Measurements from ENCODE around the gene TMEM30B. TPM values are rescaled to one million over a fixed set of nuclear protein-coding genes. Genes with fewer than 3 reads are reported as not detected.

Gene TMEM30B
- total RNA-seq, 4 donors from 2014 or later: 0.83 to 4.4 (median 3.0) TPM

- H3K27ac ChIP-seq (replicated peaks in 1 of 4): no peak overlapping the region
- H3K4me3 ChIP-seq: no peak overlapping the region
- peak; percentile 1 for DNase-seq (ENCODE audit: extremely low spot score)
- WGBS: 33% methylated on average over 2 of the region's 2 CpGs
- TF ChIP-seq EP300 (IDR thresholded peaks at IDR 0.05) (no peak), CTCF (IDR thresholded peaks at IDR 0.05) (no peak), POLR2AphosphoS5 (IDR thresholded peaks at IDR 0.05) (no peak), POLR2A (IDR thresholded peaks at IDR 0.05; ENCODE audit: low read depth) (no peak)
- no peaks in the 10 kb centered on the region for H3K36me3 ChIP-seq
- H3K27me3 ChIP-seq: no peaks in the 10 kb centered on the region
- peaks cover 0 to 6% (median 0%) of the 10 kb centered on the region in 4 donors for H3K9me3 ChIP-seq
- intact Hi-C loops (cut with DNase I): no loop called here
- peaks cover 0 to 4% (median 0%) of the 10 kb centered on the region in 4 donors for H3K4me1 ChIP-seq
Measured at GRCh38 chr14:61300209-61300608, 19.1 kb upstream of the TMEM30B start.

DNA sequence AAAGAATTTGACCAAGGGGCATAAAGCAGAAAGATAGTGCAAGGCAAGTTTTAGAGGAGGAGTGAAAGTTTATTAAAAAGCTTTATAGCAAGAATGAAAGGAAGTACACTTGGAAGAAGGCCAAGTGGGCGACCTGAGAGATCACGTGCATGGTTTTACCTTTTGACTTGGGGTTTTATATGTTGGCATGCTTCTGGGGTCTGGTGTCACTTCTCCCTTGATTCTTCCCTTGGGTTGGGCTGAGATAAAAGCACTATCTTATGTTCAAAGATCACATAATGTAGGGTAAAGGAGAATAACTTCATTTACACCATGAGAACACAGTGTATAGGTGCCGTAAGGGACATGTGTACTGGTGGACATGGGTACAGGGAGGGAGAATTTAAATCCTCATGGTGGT lies 17.7 kb upstream of the TMEM30B start:
- Histone ChIP-seq H3K27me3 (no peaks in the 10 kb centered on the region), H3K4me1 (peaks cover 0 to 4% (median 0%) of the 10 kb centered on the region in 4 donors), H3K36me3 (no peaks in the 10 kb centered on the region), H3K4me3 (no peak overlapping the region), H3K9me3 (no peaks in the 10 kb centered on the region), H3K27ac (replicated peaks in 1 of 4) (no peak overlapping the region)
- DNase-seq (ENCODE audit: extremely low spot score): peak; percentile 8
- WGBS: 56% methylated on average over 3 of the region's 3 CpGs
- intact Hi-C loops (cut with DNase I): loop anchor here (10.0 kb wide), 2 partner anchors 146 to 536 kb away; no protein-coding TSS in a partner anchor
- TF ChIP-seq POLR2A (IDR thresholded peaks at IDR 0.05; ENCODE audit: low read depth) (no peak), CTCF (IDR thresholded peaks at IDR 0.05) (no peak), POLR2AphosphoS5 (IDR thresholded peaks at IDR 0.05) (no peak), EP300 (IDR thresholded peaks at IDR 0.05) (no peak)

DNA sequence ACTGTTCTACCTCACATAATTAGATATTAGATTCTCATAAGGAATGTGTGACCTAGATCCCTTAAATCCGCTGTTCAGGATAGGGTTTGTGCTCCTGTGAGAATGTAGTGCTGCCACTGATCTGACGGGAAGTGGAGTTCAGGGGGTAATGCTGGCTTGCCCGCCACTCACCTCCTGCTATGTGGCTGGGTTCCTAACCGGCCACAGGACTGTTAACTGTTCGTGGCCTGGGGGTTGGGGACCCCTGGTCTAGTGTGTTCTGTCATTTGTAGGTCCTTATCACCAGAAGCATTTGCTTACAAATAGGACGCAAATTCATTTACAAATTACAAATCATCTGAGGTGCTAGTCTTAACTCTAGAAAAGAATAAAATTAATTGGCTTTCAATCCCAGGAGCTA lies 16.4 kb upstream of the TMEM30B start:
- DNase-seq (ENCODE audit: extremely low spot score): peak; percentile 37
- 87% methylated on average over 5 of the region's 6 CpGs for WGBS
- Histone ChIP-seq H3K4me3 (no peak overlapping the region), H3K9me3 (no peaks in the 10 kb centered on the region), H3K27ac (replicated peaks in 1 of 4) (no peak overlapping the region), H3K4me1 (peaks cover 0 to 4% (median 0%) of the 10 kb centered on the region in 4 donors), H3K36me3 (no peaks in the 10 kb centered on the region), H3K27me3 (no peaks in the 10 kb centered on the region)
- intact Hi-C loops (cut with DNase I): loop anchor here (10.0 kb wide), 2 partner anchors 147 to 537 kb away; no protein-coding TSS in a partner anchor
- TF ChIP-seq EP300 (IDR thresholded peaks at IDR 0.05) (no peak), CTCF (IDR thresholded peaks at IDR 0.05) (no peak), POLR2AphosphoS5 (IDR thresholded peaks at IDR 0.05) (no peak), POLR2A (IDR thresholded peaks at IDR 0.05; ENCODE audit: low read depth) (no peak)

DNA sequence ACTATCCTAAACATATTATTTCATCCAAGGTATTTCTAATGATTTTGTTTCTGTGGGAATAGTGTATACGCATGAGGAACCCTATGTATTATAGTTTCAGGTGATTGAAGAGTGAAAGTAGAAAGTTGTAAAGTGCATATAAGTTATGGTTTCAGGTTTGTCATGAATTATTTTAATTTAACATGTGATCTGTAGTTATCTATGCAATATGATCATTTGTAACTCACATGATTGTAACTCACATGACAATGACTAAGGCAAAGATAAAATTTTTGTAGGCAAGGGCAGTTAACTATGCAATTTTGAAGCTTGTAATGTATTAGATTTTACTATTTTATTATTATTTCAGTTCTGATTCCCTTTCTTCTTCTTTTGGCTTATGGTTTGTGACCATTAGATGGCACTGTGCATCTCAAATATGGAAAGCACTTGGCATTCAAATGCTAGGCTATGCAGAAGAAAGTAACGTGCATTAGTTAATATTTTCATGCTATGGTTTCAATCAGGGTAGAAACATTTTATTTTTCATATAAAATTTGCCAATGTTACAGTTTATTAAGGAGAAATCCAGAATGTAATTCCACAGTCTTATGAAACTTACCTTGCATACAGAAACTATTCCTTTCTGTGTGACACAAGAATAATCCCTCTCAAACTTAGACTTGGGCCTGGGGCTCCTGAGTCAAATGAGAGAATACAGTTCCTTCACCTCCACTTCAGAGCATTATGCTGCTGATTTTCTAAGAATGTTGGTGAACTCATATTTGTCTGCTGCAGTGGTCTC lies 15.8 kb upstream of the TMEM30B start:
- peak; percentile 4 for DNase-seq (ENCODE audit: extremely low spot score)
- H3K27ac ChIP-seq (replicated peaks in 1 of 4): no peak overlapping the region
- peaks cover 0 to 4% (median 0%) of the 10 kb centered on the region in 4 donors for H3K4me1 ChIP-seq
- no peak for TF ChIP-seq EP300 (IDR thresholded peaks at IDR 0.05)
- no peak for TF ChIP-seq POLR2AphosphoS5 (IDR thresholded peaks at IDR 0.05)
- TF ChIP-seq CTCF (IDR thresholded peaks at IDR 0.05): peak; percentile 38 to 57 (median 46)
- H3K9me3 ChIP-seq: no peaks in the 10 kb centered on the region
- H3K4me3 ChIP-seq: no peak overlapping the region
- intact Hi-C loops (cut with DNase I): loop anchor here (10.0 kb wide), 2 partner anchors 148 to 538 kb away; no protein-coding TSS in a partner anchor
- 34% methylated on average over 2 of the region's 2 CpGs for WGBS
- no peaks in the 10 kb centered on the region for H3K27me3 ChIP-seq
- no peaks in the 10 kb centered on the region for H3K36me3 ChIP-seq
